ENCODE results near the gene CUTC. TPM values are rescaled to one million over a fixed set of nuclear protein-coding genes. Genes with fewer than 3 reads are reported as not detected.
"Not testable (repeated sequence)": the region's sequence is repeated elsewhere in the genome, so short reads cannot be mapped to it uniquely, and the experiment has no call there.

Gene CUTC
- polyA plus RNA-seq, 3 donors = 17.3 to 41.9 (median 35.5) TPM

GRCh38 chr10:99743841-99744240 is 11.8 kb downstream of the CUTC start:
- Histone ChIP-seq H2AFZ (ENCODE audit: insufficient read depth, low read depth, low read length, poor library complexity, severe bottlenecking) (no peak overlapping the region), H4K20me1 (ENCODE audit: insufficient read depth, low read length) (peaks cover 6% of the 10 kb centered on the region), H3K79me2 (ENCODE audit: insufficient read depth, low read length) (no peaks in the 10 kb centered on the region), H3K36me3 (replicated peaks in 1 of 2; ENCODE audit: control insufficient read depth in 1 of 2, insufficient read depth in 2 of 2, low read length in 2 of 2) (peaks cover 93 to 97% of the 10 kb centered on the region in 2 donors), H3K9me3 (replicated peaks in 1 of 2; ENCODE audit: control insufficient read depth in 1 of 2, insufficient read depth in 1 of 2, low read length in 2 of 2) (peaks cover 0 to 10% of the 10 kb centered on the region in 2 donors), H3K27me3 (ENCODE audit: control insufficient read depth in 2 of 2, insufficient read depth in 2 of 2, low read length in 2 of 2) (no peaks in the 10 kb centered on the region), H3K9ac (ENCODE audit: insufficient read depth, low read length, poor library complexity, severe bottlenecking) (no peak overlapping the region), H3K4me1 (ENCODE audit: control insufficient read depth in 1 of 2, insufficient read depth in 2 of 2, low read length in 2 of 2) (no peaks in the 10 kb centered on the region), H3K4me2 (replicated peaks; ENCODE audit: extremely low read depth, low read length, poor library complexity, severe bottlenecking) (no peak overlapping the region), H3K27ac (ENCODE audit: low read depth in 1 of 2, low read length in 2 of 2) (no peak overlapping the region), H3K4me3 (replicated peaks in 1 of 3; ENCODE audit: low read depth in 2 of 3, low read length in 3 of 3) (no peak overlapping the region)
- Mint-ChIP-seq H3K27me3 (ENCODE audit: low read depth in 3 of 3) (no peaks in the 10 kb centered on the region), H3K9me3 (peaks cover 0 to 13% (median 7%) of the 10 kb centered on the region in 7 donors), H3K36me3 (peaks cover 85 to 92% of the 10 kb centered on the region in 2 donors), H3K4me3 (no peak overlapping the region), H3K27ac (peak overlapping the region in 1 of 7 donors; percentile 11), H3K4me1 (peaks cover 5% of the 10 kb centered on the region)
- TF ChIP-seq CTCF (IDR thresholded peaks at IDR 0.05) = no peak
- no peak for DNase-seq
- intact Hi-C loops (cut with micrococcal nuclease) = no loop called here
- no CpG with 5 or more reads among the region's 3 CpGs for WGBS (ENCODE audit: insufficient coverage)

GRCh38 chr10:99746166-99746565 is 14.1 kb downstream of the CUTC start:
- H3K9ac ChIP-seq (ENCODE audit: insufficient read depth, low read length, poor library complexity, severe bottlenecking); DNase-seq; intact Hi-C loops (cut with micrococcal nuclease); H3K4me2 ChIP-seq (replicated peaks; ENCODE audit: extremely low read depth, low read length, poor library complexity, severe bottlenecking); H2AFZ ChIP-seq (ENCODE audit: insufficient read depth, low read depth, low read length, poor library complexity, severe bottlenecking); H3K27me3 ChIP-seq (ENCODE audit: control insufficient read depth in 2 of 2, insufficient read depth in 2 of 2, low read length in 2 of 2); H3K9me3 Mint-ChIP-seq; H3K27ac Mint-ChIP-seq; H3K4me3 Mint-ChIP-seq; H3K9me3 ChIP-seq (replicated peaks in 1 of 2; ENCODE audit: control insufficient read depth in 1 of 2, insufficient read depth in 1 of 2, low read length in 2 of 2); H3K4me3 ChIP-seq (replicated peaks in 1 of 3; ENCODE audit: low read depth in 2 of 3, low read length in 3 of 3); H4K20me1 ChIP-seq (ENCODE audit: insufficient read depth, low read length); H3K4me1 Mint-ChIP-seq; H3K27me3 Mint-ChIP-seq (ENCODE audit: low read depth in 3 of 3); H3K79me2 ChIP-seq (ENCODE audit: insufficient read depth, low read length); H3K4me1 ChIP-seq (ENCODE audit: control insufficient read depth in 1 of 2, insufficient read depth in 2 of 2, low read length in 2 of 2); H3K27ac ChIP-seq (ENCODE audit: low read depth in 1 of 2, low read length in 2 of 2): not testable (repeated sequence)
- WGBS (ENCODE audit: insufficient coverage) = no CpG with 5 or more reads among the region's 2 CpGs
- peaks cover 93 to 96% of the 10 kb centered on the region in 2 donors for H3K36me3 ChIP-seq (replicated peaks in 1 of 2; ENCODE audit: control insufficient read depth in 1 of 2, insufficient read depth in 2 of 2, low read length in 2 of 2)
- H3K36me3 Mint-ChIP-seq = peaks cover 80 to 88% of the 10 kb centered on the region in 2 donors
